Measurements from ENCODE around the gene HS1BP3. TPM values are rescaled to one million over a fixed set of nuclear protein-coding genes. Genes with fewer than 3 reads are reported as not detected.

The HS1BP3 gene
- total and polyA plus RNA-seq, 9 of the 15 experiments (the other 6 are each of a cell fraction or from before 2014, with no cell fraction given), result 0.41 to 8.3 (median 5.9) TPM

DNA sequence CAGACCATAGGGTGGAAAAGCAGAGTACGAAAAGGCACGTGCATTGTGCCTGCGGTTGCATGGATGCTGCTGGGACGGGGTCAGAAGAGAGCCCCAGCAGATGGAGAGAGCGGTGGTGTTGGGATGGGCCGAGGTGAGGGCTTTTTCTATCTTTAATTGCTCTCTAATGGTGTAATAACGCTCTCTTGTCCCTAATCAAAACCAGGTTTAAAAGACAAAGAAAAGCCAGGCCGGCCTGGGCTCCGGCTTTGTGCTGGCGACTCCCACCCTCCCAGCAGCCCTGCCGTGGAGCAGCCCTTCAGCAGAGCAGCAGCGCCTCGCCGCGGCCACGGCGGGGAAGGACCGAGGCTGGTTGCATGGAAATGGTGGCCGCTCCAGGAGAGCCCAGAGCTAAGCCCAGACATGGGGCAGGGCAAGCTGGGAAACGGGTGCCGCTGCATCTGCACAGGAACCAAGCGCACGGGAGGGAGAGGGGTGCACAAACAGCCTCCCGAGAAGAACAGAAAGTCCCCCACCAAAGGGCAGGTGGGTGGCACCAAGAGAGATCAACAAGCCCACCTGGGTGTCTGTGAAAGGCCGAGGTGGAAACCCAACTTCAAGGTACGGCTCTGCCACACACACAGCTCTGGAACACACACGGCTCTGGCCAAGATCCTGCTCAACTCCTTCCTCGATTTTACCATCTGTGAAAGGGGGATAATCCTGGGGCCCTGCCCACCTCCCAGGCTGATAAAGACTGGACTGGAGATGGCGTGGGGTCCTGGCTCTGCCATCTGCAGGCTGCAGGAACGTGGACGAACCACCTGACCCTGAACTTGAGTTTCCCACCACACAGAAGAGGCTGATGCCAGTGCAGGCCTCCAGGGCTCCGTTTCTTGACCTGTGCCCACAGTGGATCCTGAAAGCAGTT is 15.0 kb downstream of the HS1BP3 start (continued):
- no peak for TF ChIP-seq NELFE (IDR thresholded peaks at IDR 0.05; ENCODE audit: insufficient read depth, insufficient read length)
- no peak for TF ChIP-seq SMARCE1 (IDR thresholded peaks at IDR 0.05)
- no peak for TF ChIP-seq PHF21A (IDR thresholded peaks at IDR 0.05; ENCODE audit: borderline replicate concordance, low read depth)
- TF ChIP-seq PTRF (tag; IDR thresholded peaks at IDR 0.05), result no peak
- no peak for TF ChIP-seq GATA2 (CRISPR knock-in tag; IDR thresholded peaks at IDR 0.05)
- TF ChIP-seq NFXL1 (CRISPR knock-in tag; IDR thresholded peaks at IDR 0.05), result no peak
- TF ChIP-seq PTTG1 (tag; IDR thresholded peaks at IDR 0.05; ENCODE audit: low read depth), result no peak
- no peak for TF ChIP-seq MXI1 (IDR thresholded peaks at IDR 0.05; ENCODE audit: low read depth, low read length)
- no peak for TF ChIP-seq RBM25 (IDR thresholded peaks at IDR 0.05; ENCODE audit: low read depth, low read length, severe bottlenecking)
- no peak for TF ChIP-seq ZKSCAN1 (IDR thresholded peaks at IDR 0.05; ENCODE audit: low read depth, low read length)
- peak; percentile 60; the same call in 1 of the 2 replicates for TF ChIP-seq ZBTB33 (CRISPR knock-in tag; IDR thresholded peaks at IDR 0.05)
- TF ChIP-seq PRPF4 (IDR thresholded peaks at IDR 0.05; ENCODE audit: insufficient read depth, low read depth, low read length, poor library complexity, severe bottlenecking), result no peak
- no peak for TF ChIP-seq L3MBTL2 (IDR thresholded peaks at IDR 0.05)
- no peak for TF ChIP-seq ZNF740 (CRISPR knock-in tag; IDR thresholded peaks at IDR 0.05)
- no peak for TF ChIP-seq ZNF740 (tag; IDR thresholded peaks at IDR 0.05)
- no peak for TF ChIP-seq RFX5 (IDR thresholded peaks at IDR 0.05; ENCODE audit: low read depth, low read length)
- TF ChIP-seq HDAC3 (IDR thresholded peaks at IDR 0.05; ENCODE audit: borderline replicate concordance, partially characterized antibody), result no peak
- no peak for TF ChIP-seq ZC3H8 (IDR thresholded peaks at IDR 0.05)
- TF ChIP-seq ZBTB8A (IDR thresholded peaks at IDR 0.05; ENCODE audit: partially characterized antibody), result no peak
- TF ChIP-seq ZNF75A (CRISPR knock-in tag; IDR thresholded peaks at IDR 0.05), result no peak
- no peak for TF ChIP-seq PPARD (CRISPR knock-in tag; IDR thresholded peaks at IDR 0.05)
- TF ChIP-seq ZNF717 (CRISPR knock-in tag; IDR thresholded peaks at IDR 0.05), result no peak
- TF ChIP-seq TOE1 (IDR thresholded peaks at IDR 0.05; ENCODE audit: borderline replicate concordance), result no peak
- no peak for TF ChIP-seq TOE1 (CRISPR knock-in tag; IDR thresholded peaks at IDR 0.05; ENCODE audit: borderline replicate concordance, low read depth)
- no peak for TF ChIP-seq ZNF239 (CRISPR knock-in tag; IDR thresholded peaks at IDR 0.05)
- TF ChIP-seq ATF2 (CRISPR knock-in tag; IDR thresholded peaks at IDR 0.05), result no peak
